HG02870 (cell line): ENCODE measurements around the gene SPTA1.
"Not testable (repeated sequence)": the region's sequence is repeated elsewhere in the genome, so short reads cannot be mapped to it uniquely, and the experiment has no call there.

ENCODE experiments used
- ATAC-seq: cut with Tn5 transposase; IDR thresholded peaks from one replicate; pipeline ENCODE4 v1.9.1; 2021; ENCODE audit warnings: mild to moderate bottlenecking, moderate library complexity; ENCODE audit not compliant: unreplicated experiment

Gene SPTA1

GRCh38 chr1:158686111-158687009 is at the start of gene SPTA1:
Gene SPTA1 (minus strand): TSS chr1:158686715. CDS start chr1:158686517, 198 bp downstream.
- ATAC-seq: no peak

GRCh38 chr1:158735848-158736247 is 49.3 kb upstream of the SPTA1 start:
- ATAC-seq: no peak

GRCh38 chr1:158732524-158732923 is 46.0 kb upstream of the SPTA1 start:
- no peak for ATAC-seq

GRCh38 chr1:158731707-158732106 is 45.2 kb upstream of the SPTA1 start:
- ATAC-seq: no peak

GRCh38 chr1:158730453-158730852 is 43.9 kb upstream of the SPTA1 start:
- ATAC-seq: no peak

- ATAC-seq: no peak
These were observed 42.2 kb upstream of the SPTA1 start for GRCh38 chr1:158728510-158729225.

GRCh38 chr1:158724442-158724841 is 37.9 kb upstream of the SPTA1 start:
- ATAC-seq: no peak

- no peak for ATAC-seq
These were observed 34.1 kb upstream of the SPTA1 start, which contains the start of gene OR6K3 for GRCh38 chr1:158720620-158721019. Gene OR6K3 (minus strand): TSS chr1:158720720. CDS start chr1:158718115, 2,605 bp downstream.

- ATAC-seq: no peak
These were observed 33.1 kb upstream of the SPTA1 start for GRCh38 chr1:158719664-158720063.

- ATAC-seq: no peak
These were observed 30.8 kb upstream of the SPTA1 start for GRCh38 chr1:158717344-158717743.

- peak; percentile 51 for ATAC-seq
These were observed 29.8 kb upstream of the SPTA1 start for GRCh38 chr1:158716335-158716734.

- ATAC-seq: no peak
These were observed 28.2 kb upstream of the SPTA1 start for GRCh38 chr1:158714754-158715153.

GRCh38 chr1:158711098-158711497 is 24.6 kb upstream of the SPTA1 start:
- ATAC-seq: no peak

- ATAC-seq: no peak
These were observed 19.6 kb upstream of the SPTA1 start for GRCh38 chr1:158706096-158706495.

GRCh38 chr1:158700552-158700951 is 14.0 kb upstream of the SPTA1 start, which contains the start of gene OR6K2:
Gene OR6K2 (minus strand): TSS chr1:158700652. CDS start chr1:158700652, 0 bp downstream.
- ATAC-seq: no peak

GRCh38 chr1:158694596-158694995 is 8.1 kb upstream of the SPTA1 start:
- no peak for ATAC-seq

GRCh38 chr1:158692356-158692755 is 5.8 kb upstream of the SPTA1 start:
- no peak for ATAC-seq

- ATAC-seq: no peak
These were observed 5.4 kb upstream of the SPTA1 start for GRCh38 chr1:158691907-158692306.

GRCh38 chr1:158691149-158691548 is 4.6 kb upstream of the SPTA1 start:
- not testable (repeated sequence) for ATAC-seq

- ATAC-seq: no peak
These were observed 3.4 kb upstream of the SPTA1 start for GRCh38 chr1:158689875-158690274.

- no peak for ATAC-seq
These were observed 2.6 kb upstream of the SPTA1 start for GRCh38 chr1:158689110-158689509.

GRCh38 chr1:158688343-158688742 is 1.8 kb upstream of the SPTA1 start:
- not testable (repeated sequence) for ATAC-seq
